ENCODE results near the gene HARS2.
"Not testable (repeated sequence)": the region's sequence is repeated elsewhere in the genome, so short reads cannot be mapped to it uniquely, and the experiment has no call there.

The HARS2 gene

GRCh38 chr5:140690376-140690932 lies 801 bp upstream of the HARS2 start:
- no peak for DNase-seq

DNA sequence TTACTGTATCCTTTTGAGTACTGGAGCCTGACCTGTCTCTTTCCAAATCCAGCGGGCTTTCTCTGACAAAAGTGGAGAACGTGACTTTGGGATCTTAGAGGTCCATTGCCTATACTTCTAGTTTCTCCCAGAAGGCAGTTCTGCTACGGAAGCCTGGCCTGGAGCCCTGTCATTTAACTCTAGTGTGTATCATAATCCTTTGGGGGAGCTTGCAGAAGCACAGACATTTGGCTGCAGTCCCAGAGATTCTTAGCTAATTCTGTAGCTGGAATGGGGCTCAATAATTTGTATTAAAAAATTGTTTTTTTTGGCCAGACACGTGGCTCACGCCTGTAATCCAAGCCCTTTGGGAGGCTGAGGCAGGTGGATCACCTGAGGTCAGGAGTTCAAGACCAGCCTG lies 3.0 kb downstream of the HARS2 start:
- in situ Hi-C loops (cut with HindIII; ENCODE audit: low pct_ligation_motif_present, low sequenced_read_pairs), result no loop called here
- H3K4me3 ChIP-seq (ENCODE audit: low read depth, low read length), result no peak overlapping the region
- H3K27me3 ChIP-seq (replicated peaks), result no peaks in the 10 kb centered on the region
- H3K27ac ChIP-seq, result no peak overlapping the region
- no peak for DNase-seq
- TF ChIP-seq, protein P1, sequence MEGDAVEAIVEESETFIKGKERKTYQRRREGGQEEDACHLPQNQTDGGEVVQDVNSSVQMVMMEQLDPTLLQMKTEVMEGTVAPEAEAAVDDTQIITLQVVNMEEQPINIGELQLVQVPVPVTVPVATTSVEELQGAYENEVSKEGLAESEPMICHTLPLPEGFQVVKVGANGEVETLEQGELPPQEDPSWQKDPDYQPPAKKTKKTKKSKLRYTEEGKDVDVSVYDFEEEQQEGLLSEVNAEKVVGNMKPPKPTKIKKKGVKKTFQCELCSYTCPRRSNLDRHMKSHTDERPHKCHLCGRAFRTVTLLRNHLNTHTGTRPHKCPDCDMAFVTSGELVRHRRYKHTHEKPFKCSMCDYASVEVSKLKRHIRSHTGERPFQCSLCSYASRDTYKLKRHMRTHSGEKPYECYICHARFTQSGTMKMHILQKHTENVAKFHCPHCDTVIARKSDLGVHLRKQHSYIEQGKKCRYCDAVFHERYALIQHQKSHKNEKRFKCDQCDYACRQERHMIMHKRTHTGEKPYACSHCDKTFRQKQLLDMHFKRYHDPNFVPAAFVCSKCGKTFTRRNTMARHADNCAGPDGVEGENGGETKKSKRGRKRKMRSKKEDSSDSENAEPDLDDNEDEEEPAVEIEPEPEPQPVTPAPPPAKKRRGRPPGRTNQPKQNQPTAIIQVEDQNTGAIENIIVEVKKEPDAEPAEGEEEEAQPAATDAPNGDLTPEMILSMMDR (IDR thresholded peaks at IDR 0.05; ENCODE audit: low read depth, low read length, missing control alignments), result no peak
- peaks cover 58% of the 10 kb centered on the region for H3K36me3 ChIP-seq (replicated peaks)

More at GRCh38 chr5:140690376-140690932, 801 bp upstream of the HARS2 start:
- Histone ChIP-seq H3K36me3 (replicated peaks) (peaks cover 33% of the 10 kb centered on the region), H3K27ac (peak overlapping the region; percentile 36), H3K27me3 (replicated peaks) (no peaks in the 10 kb centered on the region), H3K4me3 (ENCODE audit: low read depth, low read length) (peak overlapping the region; percentile 95)
- in situ Hi-C loops (cut with HindIII; ENCODE audit: low pct_ligation_motif_present, low sequenced_read_pairs), result no loop called here
- TF ChIP-seq, protein P1 (IDR thresholded peaks at IDR 0.05; ENCODE audit: low read depth, low read length, missing control alignments), result no peak

DNA sequence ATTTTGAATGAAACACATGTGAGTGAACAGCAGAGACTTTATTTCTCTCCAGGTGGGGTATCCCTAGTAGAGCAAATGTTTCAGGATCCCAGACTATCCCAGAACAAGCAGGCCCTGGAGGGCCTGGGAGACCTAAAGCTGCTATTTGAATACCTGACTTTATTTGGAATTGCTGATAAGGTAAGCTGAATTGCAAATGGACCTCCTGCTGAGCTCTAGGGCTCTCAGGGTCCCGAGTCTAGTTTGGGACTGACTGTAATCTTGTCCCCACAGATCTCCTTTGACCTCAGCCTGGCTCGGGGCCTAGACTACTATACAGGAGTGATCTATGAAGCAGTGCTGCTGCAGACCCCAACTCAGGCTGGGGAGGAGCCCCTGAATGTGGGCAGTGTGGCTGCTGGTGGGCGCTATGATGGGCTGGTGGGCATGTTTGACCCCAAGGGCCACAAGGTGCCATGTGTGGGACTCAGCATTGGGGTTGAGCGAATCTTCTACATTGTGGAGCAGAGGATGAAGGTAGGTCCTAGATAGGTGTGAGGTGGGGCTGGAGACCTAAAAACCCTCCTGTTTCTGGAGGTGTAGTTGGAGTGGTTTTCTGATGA lies 5.7 kb downstream of the HARS2 start:
- in situ Hi-C loops (cut with HindIII; ENCODE audit: low pct_ligation_motif_present, low sequenced_read_pairs), result no loop called here
- H3K36me3 ChIP-seq (replicated peaks), result peaks cover 69% of the 10 kb centered on the region
- no peak overlapping the region for H3K4me3 ChIP-seq (ENCODE audit: low read depth, low read length)
- TF ChIP-seq, protein P1 (IDR thresholded peaks at IDR 0.05; ENCODE audit: low read depth, low read length, missing control alignments), result no peak
- no peaks in the 10 kb centered on the region for H3K27me3 ChIP-seq (replicated peaks)
- H3K27ac ChIP-seq, result no peak overlapping the region
- no peak for DNase-seq

GRCh38 chr5:140700177-140701144 lies 9.2 kb downstream of the HARS2 start, which contains the start of gene ZMAT2:
TSS of gene ZMAT2 (plus strand) at chr5:140700447. CDS start at chr5:140700461, 14 bp downstream.
- Histone ChIP-seq H3K4me3 (ENCODE audit: low read depth, low read length) (peak within 1 kb of the TSS; percentile 93), H3K27me3 (replicated peaks) (no peaks in the 10 kb centered on the region), H3K36me3 (replicated peaks) (peaks cover 76% of the 10 kb centered on the region), H3K27ac (peak within 1 kb of the TSS; percentile 13)
- DNase-seq, result peak; percentile 98
- TF ChIP-seq, protein P1 (IDR thresholded peaks at IDR 0.05; ENCODE audit: low read depth, low read length, missing control alignments), result no peak
- in situ Hi-C loops (cut with HindIII; ENCODE audit: low pct_ligation_motif_present, low sequenced_read_pairs), result no loop called here

GRCh38 chr5:140707812-140708211 lies 16.6 kb downstream of the HARS2 start:
- Histone ChIP-seq H3K4me3 (ENCODE audit: low read depth, low read length) (no peak overlapping the region), H3K36me3 (replicated peaks) (peaks cover 31% of the 10 kb centered on the region), H3K27ac (no peak overlapping the region), H3K27me3 (replicated peaks) (no peaks in the 10 kb centered on the region)
- TF ChIP-seq, protein P1 (IDR thresholded peaks at IDR 0.05; ENCODE audit: low read depth, low read length, missing control alignments), result no peak
- in situ Hi-C loops (cut with HindIII; ENCODE audit: low pct_ligation_motif_present, low sequenced_read_pairs), result no loop called here
- DNase-seq, result no peak

DNA sequence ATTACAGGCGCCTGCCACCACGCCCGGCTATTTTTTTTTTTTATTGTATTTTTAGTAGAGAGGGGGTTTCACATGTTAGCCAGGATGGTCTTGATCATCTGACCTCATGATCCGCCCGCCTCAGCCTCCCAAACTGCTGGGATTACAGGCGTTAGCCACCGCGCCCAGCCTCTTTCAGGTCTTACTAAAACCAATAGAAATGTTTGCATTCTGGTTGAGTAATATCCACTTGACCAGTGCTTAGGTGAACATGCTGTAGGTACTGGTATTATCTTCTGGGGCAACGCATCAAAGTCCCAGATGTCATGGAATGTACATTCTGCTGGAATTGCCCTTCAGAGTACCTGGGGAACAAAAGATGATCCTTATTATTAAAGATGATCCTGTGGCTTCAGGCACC lies 17.5 kb downstream of the HARS2 start:
- peaks cover 24% of the 10 kb centered on the region for H3K36me3 ChIP-seq (replicated peaks)
- H3K4me3 ChIP-seq (ENCODE audit: low read depth, low read length); H3K27me3 ChIP-seq (replicated peaks); DNase-seq; H3K27ac ChIP-seq; in situ Hi-C loops (cut with HindIII; ENCODE audit: low pct_ligation_motif_present, low sequenced_read_pairs): not testable (repeated sequence)
